GM21619 (cell line): ENCODE measurements around the gene PRR23E.

Experiments
- ATAC-seq: cut with Tn5 transposase; IDR thresholded peaks from one replicate; pipeline ENCODE4 v1.9.1; 2021; ENCODE audit not compliant: unreplicated experiment

PRR23E gene

DNA sequence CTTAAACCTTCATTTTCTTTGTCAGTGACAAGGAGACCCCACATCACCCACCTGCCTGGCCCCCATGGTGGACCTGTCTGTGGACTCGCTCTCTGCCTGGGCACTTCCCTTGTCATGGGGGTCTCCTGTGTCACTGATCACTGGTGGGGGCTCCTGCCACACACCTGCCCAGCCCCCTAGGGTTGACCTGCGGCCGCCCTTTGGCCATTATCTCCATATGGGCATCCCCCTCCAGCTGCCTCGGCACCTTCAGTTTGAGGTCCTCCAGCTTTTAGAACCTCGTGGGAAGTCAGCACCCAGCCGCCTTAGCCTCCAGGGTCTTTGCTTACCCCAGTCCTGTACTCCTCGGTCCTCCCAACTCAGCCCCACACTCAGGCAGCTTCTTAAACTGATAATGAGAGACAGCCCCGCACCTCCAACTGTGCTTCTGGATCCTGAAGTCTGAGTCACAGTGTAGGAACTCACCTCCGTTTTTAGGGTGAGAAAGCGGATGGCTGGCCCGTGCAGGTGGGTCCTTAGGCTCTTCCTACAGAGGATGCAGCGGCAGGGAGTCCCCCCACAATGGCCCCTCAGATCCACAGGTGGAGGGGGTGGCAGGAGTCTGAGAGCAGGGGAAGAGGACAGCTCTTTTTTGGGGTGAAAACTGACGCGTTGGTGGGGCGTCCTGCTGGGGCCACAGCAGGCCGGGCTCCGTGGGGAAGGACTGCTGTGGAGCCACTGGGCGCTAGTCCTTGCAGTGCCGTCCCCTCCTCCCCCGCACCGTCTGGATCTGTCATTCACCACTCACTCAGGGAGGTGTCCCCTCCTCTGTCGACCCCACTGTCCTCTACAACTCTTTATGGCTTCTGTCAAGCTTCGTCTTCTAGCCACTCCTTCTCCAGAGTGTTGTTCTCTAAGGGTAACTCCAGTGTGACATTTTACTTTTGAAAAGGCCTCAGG, 8.7 kb upstream of the PRR23E start:
- no peak for ATAC-seq

DNA sequence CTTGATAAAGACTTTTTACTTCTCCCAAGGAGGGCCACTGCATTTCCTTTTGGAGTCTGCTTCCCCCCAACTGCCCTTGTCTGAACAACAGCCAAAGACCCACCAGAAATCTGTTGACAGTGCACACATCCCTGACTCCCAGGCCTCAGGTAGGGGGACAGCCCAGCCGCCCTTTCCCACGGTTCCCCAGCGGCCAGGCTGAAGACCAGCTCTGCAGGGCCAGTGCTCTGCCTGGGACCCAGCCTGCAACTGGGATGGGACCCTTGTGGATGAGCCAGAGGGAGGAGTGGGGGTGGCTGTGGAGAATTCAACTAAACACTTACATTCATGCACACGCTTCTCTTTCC, 8.1 kb upstream of the PRR23E start:
- no peak for ATAC-seq

DNA sequence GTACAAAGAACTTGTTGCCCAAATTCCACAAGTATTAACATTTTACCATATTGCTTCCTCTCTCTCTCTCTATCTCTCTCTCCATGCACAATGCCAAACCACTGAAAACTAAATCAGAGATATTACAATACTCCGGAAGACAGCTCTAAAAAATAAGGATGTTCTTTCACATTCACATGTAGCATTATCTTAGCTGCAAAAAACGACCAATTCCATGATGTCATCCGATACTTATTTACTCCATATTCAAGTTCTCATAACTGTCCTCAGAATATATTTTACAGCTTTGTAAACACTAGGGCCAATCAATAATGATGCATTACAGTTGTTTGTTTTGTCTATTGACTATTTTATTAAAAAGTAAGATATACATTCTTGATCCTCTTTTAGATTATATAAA, 7.7 kb upstream of the PRR23E start:
- no peak for ATAC-seq

DNA sequence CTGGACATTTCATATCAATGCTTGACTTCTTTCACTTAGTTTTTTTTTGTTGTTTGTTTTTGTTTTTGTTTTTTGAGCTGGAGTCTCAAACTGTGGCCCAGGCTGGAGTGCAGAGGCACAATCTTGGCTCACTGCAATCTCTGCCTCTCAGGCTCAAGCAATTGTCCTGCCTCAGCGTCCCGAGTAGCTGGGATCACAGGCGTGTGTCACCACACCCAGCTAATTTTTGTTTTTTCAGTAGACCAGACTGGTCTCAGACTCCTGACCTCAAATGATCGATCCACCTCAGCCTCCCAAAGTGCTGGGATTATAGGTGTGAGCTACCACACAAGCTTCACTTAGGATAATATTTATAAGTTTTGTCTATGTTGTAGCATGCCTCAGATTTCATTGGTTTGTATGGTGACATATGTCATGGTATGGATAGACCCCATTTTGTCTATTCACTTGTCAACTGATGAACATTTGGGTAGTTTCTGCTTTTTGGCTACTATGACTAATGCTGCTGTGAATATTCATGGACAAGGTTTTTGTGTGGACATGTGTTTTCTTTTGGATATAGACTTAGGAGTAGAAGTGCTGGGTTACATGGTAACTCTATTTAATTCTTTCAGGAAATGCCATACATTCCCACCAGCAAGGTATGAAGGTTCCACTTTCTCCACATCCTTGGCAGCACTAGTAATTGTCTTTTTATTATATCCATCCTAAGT, 6.8 kb upstream of the PRR23E start:
- no peak for ATAC-seq

DNA sequence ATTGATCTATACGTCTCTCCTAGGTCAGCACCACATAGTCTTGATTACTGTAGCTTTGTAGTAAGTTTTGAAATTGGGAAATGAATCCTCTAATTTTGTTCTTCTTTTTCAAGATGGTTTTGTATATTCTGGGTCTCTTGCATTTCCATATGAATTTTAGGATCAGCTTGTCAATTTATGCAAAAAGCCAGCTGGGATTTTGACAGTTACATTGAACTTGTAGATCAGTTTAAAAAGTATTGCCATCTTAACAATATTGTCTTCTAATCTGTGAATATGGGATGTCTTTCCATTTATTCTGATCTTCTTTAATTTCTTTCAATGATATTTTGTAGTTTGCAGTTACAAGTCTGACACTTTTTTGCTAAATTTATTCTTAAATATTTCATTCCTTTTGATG, 5.6 kb upstream of the PRR23E start:
- no peak for ATAC-seq

DNA sequence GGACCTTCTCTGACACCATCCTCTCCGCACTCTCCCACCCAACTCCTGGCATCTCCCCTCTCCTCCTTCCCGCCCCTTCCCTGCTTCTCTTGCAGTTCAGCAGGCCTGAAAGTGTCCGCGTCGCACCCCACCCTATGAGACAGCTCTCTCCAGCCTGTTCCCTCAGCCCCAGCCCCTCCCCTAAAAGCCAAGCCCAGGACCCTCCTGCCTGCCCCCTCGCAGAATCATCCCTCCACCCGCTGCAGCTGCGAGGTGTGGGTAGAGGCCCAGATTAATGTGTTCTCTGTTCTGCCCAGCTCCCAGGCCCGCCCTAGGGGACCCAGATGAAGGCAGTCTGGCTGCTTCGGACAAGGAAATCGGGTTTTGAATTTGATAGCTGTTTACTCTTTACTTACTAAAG, 410 bp downstream of the PRR23E start:
- no peak for ATAC-seq

DNA sequence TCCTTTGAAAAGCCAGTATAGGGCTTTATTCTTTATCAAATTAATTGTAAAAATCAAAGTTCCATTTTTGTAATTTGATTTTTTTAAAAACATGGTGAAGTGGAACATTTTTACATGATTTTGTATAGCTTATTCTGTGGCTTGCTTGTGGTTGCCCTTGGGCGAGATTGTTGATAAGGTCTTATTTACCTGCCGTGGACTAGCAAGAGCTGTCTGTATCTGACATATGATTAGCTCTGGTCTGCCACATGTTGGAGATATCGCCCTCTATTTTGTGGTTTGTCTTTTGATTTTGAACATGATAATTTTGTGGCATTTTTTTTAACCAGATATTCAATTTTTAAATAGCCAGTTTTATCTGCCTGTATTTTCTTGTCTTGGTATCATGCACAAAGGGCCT, 844 bp downstream of the PRR23E start:
- ATAC-seq = no peak

DNA sequence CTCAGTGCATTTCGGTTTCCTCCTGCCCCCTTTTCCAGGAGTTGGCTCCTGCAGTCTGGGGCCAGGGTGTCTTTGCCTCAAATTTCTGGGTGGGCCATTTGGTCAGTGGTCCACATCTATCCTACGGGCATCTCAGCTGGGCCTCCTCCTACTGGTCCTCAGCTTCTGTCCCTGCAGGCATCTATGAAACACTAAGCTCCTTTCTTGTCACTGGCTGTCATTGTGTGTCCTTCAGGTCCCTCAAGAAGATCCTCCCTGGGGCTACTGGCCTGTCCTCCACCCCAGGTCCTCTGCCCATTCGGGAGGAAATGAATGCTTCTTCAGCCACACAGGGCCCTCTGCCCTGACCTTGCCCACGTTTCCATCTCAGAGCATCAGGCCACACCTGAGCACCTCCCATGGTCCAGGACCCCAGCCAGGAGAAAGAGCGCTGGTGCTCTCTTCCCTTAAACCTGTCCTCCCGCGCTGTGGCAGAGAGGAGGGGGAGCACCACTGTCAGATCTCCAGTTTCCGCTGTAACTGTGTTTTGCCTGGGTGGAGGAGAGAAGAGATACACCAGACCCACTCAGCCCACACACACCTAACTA, 1.8 kb downstream of the PRR23E start:
- no peak for ATAC-seq

DNA sequence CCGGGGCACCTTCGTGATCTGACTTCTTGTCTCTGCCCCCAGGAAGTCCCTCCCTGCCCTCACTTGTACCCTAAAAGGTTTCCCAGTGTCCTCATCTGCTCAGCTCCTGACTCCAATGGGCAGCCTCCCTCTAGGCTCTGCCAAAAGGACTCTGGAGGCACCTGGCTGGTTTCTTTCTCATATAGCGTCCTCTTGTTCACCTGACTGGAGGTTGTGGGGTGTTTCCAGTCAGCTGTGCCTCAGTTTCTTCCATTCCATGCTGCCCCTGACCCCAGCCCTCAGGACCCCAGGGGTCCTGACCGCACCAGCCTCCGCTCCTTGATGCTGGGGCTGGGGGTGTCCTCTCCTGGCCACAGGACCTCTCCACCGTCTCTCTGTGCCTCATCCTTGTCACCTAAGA, 2.5 kb downstream of the PRR23E start:
- no peak for ATAC-seq

DNA sequence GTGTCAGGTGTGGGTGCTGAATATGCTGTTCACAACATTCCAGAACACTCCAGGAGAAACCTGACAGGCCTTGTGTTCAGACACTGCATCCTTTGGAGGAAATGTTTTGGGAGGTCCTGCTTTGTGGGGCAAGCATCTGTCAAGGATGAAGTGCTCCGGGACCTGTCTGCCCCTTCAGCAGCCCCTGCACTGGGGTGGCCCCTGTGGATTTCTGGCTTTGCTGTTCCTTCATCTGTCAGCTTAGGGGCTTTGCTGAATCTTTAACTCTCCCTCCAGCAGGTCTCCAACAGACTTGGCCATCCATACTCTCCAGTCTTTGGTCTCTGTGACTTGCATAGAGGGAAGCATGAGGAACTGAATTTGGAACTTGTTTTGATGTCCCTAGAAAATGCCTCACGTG, 3.1 kb downstream of the PRR23E start:
- no peak for ATAC-seq

DNA sequence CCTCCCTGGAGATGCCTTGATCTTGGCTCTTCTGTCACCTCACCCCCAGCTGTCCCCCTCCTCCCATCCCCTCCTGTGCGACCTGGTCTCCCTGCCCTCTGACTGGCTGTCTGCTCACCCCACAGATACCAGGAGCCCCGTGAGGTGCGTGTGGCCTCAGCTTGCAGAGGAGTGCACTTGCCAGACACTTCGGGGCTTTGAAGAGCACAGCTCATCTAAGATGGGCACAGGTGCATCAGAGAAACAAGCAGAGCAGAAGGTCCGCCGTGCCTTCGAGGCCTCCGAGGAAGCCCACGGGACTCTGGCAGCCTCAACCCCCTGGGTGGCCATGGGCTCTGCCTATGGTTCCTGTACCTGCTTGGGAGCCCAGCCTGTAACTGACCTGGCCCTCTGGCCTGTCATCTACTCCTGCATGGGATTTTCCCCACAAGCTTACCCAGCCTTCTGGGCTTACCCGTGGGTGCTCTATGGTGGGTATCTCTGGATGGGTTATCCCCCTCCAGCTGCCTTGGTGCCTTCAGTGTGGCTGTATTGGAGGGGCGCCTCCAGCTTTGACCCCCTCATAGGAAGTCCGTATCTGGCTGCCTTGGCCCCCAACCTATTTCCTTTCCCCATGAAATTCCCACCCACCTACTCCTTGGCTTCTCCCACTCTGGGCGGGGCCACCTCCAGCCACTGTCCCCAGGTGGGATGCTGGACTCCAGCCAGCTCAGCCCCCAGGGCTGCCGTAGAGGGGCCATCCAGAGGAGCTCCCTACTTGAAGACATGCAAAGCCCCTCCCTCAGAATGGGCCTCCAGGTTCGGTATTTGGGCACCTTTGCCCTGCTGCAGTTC, 3.8 kb downstream of the PRR23E start:
- no peak for ATAC-seq

DNA sequence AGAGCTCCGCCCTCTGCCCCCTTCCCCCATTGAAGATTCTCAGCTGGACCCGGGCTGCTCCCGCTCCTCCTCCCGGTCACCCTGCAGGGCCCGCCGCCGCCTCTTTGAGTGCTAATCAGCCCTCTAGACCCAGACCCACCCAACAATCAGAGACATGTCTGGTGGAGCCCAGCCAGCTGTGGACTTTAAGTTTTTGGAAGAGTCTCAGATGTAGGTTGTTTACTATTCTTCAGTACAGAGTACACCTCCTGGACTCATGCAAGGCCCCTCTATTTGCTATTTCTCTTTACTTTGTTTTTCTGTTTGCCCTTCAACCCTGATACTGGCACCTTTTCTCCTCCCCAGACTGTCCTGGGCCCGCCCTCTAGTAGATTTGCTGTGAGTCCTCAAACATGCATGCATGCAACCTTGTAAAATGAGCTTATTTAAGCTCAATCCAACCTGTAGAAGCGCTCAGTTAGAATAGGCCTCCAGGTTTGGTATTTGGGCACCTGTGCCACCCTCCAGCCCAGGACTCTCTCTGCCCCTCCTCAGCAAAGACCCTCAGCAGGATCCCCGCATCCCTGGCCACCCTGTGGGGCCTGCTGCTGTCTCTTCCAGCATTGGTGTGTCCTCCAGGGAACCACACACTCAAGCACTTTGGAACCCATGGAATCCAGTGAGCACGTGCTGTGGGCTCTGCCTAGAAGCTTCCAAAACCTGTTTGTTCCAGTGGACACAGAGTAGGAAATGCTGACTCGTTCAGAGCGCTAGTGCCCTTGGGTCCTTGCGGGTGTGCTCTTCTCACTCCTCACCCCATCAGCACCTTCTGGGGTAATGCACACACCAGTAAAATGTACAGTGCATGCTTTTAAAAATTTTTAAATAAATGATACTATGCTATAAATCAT, 4.6 kb downstream of the PRR23E start:
- no peak for ATAC-seq

DNA sequence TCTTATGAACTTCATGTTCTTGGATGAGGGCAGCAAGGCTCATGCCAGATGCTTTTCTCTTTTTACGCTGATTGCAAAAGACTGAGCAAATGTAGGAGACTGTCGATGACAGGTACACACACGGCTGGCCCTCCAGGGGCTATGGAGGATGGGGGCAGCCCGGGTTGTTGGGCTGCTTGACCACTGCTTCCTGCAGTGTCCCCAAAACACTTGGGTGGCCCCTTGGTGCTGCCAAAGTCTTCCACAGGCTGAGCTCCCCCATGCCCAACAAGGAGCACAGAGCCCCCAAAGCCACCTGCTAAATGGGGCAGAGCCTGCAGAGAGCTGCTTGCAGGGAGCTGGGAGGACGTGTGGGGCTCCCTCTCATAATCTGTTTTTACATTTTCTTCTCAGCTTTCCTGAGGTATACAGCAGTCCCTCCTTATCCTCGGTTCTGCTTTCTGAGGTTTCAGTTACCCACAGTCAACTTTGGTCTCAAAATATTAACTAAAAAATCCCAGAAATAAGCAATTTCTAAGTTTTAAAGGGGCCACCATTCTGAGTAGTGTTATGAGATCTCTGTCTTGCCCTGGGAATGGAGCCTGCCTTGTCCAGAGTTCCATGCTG, 7.3 kb downstream of the PRR23E start:
- ATAC-seq = no peak

DNA sequence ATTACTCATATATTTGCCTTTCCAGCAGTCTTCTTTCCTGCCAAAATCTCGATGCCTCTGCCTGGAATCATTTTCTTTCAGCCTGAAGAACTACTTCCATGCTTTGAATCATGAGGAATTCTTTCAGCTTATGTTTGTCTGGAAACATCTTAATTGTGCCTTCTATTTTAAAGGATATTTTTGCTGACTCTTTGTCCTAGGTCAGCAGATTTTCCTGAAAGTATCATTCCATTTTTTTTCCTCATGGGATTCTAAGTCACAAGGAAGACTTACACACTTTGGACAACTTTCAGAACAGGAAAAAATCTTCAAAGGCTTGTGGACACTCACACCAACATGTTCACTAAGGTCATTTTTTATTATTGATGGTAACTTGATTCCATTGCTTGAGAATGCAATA, 10.1 kb downstream of the PRR23E start:
- no peak for ATAC-seq

DNA sequence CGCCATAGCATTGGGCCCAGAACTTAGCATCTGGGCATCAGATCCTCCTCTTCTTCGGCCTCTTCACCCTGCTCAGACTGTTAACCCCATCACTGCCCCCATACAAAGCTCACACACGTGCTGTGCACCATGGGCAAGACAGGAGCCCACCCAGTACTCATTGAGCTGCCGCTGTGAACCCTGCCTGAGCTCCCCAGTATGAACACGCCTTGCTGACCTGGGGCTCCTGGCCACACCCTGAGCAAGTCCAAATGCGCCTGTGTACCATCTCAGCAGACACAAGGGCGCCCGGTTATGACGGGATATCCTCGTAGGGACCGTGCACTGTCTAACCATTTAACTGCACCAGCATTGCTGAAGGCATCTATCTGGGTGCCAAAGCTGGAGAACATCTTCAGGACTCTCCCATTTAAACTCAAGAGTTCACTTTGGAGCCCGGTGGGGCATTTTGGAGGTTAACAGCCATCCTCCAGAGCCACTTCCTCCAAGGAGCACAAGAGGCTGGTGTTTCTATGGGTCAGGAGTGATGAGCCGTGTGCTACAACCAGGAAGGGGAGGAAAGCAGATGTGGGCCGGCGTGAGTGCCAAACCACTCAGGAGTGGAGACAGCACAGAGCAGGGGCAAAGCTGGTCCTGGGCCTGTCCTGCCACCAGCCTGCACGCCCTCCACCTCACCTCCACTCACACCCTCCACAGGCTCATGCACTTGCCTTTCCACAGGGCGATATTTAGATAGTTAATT, 12.1 kb downstream of the PRR23E start:
- no peak for ATAC-seq

DNA sequence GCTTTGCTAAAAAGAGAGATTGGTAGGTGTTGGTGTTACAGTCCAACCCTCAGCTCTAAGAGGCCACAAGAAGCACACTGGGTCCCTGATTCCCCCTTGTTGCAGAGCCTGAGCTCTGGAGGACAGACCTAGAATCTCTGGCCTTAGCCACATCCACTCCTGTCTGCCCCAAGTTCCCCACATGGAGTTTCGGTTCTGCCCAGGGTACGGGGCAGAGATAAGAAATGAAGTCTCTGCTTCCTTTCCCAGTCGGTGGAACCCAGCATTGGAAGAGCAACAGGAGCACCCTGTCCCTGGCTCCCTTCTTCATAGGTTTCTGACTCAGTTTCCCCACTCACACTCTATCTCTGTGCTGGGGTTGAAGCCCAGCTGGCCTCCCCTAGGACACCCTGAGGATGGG, 13.2 kb downstream of the PRR23E start:
- no peak for ATAC-seq

DNA sequence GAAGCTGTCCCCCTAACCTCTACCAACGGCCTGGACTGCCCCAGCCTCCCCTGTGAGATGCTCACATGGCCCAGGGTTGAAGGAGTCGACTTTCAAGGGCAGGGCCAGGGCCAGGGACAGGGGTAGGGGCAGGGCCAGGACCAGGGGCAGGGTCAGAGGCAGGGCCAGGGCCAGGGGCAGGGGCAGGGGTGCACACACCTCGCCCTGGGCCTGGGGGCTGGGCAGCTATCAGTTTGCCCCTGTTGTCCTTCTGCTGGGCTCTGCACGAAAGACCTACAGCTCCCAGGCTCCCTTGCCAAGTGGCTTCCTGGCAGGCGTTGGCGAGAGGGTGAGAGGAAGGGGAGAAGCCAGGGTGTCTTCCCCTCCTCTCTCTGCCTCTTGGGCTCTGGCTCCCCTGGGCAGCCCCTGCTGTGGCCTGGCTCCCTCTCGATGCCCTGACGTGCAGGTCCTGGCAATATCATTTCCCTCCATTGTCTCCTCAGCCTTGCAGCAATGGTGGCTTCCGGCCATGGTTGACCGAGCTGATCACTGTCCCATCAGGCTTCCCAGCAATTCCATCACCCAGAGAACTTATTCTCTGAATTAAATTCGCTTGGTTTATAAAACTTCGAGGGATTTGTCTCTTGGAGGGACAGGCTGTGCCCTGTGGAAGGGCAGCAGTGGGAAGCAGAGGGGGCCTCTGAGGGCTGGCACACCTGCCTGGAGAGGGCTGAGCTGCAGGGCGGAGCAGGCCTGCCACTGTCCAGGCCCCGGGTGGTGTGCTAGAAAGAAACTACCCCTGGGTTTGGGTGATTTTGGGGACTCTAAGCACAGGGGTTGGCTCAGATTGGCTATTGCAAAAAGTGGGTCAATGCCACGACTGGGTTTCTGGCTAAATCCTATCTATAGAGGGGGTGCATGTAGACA, 13.9 kb downstream of the PRR23E start:
- no peak for ATAC-seq
